RCC 7860 (cell line): ENCODE results near the gene DKK3.

ENCODE experiments used
- DNase-seq: peaks from one replicate; pipeline ENCODE4 v3.0.0-alpha.2; 2015; ENCODE audit warnings: low spot score
- FAIRE-seq: peaks from 2 replicates; lab custom pipeline; 2012; peaks lifted over from hg19 to GRCh38; lab: Jason Lieb, UNC

Gene DKK3

DNA sequence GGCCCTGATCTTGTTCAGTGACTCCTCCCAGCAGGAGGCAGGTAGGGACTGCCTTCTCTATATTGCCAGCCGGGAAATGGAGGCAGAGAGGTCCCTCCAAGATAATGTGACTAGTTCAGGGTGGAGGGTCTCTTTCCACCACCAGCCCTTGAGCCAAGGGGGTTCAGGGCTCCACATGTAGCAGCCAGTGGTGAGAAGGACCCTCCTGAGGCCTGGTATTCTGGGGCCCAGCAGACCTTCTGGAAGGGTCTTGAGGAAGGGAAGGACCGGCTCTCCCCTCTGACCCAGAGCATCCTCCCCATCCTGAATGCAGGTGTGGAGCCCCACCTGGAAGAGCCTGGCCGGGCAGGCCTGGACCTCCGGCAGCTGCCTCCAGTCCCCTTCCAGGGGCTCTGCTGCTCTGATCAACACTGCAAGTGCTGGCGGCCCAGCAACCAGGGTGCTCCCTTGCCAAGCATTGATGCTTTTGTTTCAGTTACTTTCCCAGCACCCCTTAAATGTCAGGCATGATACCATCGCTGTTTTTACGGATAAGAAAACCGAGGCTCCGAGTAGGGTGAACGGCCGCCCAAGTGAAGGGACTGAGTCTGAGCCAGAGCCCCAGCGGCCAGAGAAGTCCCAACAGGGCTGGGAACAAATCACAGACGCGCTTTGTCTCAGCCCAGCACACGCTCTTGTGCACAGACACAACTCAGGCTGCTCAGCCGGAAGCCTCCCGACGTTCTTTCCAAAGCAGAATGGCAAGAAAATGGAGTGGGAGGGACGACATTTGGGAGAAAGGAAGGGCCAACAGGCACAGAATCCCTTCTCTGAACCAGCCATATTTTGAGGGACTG lies 38.8 kb downstream of the DKK3 start:
- FAIRE-seq (no peak), DNase-seq (no peak)

DNA sequence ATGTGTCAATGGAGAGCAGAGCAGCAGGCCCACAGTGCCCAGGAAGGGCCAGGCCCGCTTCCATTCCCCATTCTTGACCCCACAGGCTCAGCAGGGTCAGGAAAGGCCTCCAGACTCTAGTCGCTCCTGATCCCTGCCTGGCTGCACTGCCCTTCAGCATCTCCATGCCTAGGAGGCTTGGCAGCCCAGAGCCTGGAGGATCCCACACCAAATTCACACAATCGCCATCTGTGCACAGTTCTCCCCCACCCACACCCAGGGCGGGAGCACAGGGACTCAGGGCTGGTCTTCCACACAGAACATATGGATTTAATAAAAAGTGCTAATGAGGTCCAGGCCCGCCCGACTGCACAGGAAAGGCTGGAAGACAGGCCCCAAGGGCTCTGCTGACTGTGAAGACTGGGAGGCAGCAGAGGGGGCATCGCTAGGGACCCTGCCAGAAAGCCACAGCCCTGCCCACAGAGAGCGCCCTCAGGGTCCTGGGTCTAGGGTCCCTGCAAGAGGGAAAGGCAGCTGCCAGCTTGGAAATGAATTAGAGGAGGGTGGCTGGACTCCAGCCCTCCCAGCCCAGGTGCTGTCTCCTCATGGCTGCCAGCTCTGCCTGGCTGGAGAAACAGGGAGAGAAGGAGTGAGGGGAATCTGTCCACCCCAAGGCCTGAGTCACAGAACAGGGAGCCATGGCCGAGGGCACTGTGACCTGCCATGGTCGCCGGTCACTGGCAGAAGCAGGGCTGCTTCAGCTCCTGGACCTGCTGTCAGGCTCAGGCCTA lies 39.7 kb downstream of the DKK3 start:
- FAIRE-seq (no peak), DNase-seq (no peak)

DNA sequence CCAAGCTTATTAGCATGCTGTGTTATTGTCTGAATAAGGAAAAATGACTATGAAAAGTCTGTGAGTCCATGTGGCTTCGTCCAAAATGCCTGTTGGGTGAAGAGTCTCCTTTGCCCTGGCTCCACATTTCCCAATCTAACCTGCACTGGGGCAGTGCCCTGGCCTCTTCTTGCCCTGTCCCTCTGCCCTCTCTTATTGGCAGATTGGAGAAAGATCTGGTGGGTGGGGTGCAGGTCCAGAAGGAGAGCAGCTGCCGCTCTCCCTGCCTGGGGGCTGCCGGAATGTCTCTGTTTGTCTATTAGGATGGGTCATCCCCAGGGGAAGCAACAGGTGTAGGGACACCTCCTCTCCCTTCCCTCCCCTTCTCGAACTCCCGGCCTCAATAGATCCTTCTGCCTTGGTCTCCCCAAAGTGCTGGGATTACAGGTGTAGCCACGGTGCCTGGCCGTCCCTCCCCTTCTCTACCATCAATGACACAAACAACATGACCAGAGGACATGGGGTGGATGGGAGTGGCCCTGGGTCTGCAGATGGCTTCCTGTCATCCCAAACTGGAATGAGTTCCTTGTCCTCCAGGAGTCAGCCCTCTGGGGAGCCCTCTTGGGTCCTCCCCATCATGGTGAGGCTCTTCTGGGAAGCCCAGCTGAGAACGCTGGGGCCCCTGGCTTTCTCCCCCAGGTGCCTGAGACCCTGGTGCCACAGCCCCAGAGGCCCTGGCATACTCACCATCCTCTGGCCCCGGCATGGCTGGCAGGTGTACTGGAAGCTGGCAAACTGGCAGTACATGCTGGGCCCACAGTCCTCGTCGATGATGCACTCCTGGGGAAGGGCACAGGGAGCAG lies 40.5 kb downstream of the DKK3 start:
- no peak for FAIRE-seq
- no peak for DNase-seq

DNA sequence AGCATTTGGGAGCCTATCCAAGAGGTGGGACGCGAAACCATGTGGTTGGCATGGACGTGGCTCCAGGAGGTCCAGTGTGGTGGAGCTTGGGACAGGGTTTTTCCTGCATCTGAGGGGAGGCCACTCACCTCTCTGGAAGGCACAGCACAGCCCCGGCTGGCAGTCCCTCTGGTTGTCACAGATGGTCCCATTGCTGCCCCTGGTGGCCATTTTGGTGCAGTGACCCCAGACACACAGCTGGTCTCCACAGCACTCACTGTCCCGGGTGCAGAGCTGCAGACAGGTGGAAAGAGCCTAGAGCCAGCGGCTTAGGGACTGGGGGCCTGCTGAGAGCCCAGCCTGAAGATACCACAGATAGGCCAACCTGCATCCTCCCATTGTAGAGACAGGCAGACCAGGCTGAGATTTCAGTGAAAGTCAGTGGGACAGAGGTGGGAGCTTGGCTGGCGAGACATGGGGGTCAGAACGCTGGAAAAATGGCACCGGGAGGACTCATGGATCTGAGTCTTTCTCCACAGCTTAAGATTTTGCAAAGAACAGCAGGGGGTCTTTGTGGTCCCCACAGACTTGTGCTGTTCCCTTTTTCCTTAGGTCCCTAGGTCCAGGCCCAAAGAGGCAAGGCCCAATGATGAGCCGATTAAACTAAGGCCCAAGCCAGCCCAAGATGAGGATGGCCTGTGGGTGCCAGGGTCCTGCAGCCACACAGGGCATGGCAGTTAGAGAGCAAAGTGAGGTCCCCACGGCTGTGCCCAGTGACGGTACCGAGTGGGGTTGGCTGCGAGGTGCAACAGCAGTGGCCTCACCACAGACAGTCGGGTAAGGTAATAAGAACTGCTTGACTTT lies 41.4 kb downstream of the DKK3 start:
- DNase-seq = peak; percentile 42
- FAIRE-seq = no peak

DNA sequence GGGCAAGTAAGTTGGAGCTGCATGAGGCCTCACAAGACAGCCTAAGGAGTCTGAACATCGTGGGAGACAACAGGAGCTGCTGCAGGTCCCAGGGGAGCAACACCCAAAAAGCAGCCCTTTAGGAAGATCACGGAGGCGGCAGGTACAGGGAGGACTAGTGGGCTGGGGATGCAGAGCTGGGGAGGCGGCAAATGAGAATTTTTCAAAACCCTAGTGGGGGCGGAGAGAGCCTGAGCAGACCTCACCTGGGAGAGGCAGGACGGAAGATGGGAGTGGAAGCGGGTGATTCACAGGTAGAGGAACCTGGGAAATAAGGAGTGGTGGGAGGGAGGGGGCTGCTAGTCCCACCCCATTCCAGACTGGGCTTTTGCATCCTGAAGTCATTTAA lies 42.1 kb downstream of the DKK3 start:
- DNase-seq = no peak
- FAIRE-seq = no peak

DNA sequence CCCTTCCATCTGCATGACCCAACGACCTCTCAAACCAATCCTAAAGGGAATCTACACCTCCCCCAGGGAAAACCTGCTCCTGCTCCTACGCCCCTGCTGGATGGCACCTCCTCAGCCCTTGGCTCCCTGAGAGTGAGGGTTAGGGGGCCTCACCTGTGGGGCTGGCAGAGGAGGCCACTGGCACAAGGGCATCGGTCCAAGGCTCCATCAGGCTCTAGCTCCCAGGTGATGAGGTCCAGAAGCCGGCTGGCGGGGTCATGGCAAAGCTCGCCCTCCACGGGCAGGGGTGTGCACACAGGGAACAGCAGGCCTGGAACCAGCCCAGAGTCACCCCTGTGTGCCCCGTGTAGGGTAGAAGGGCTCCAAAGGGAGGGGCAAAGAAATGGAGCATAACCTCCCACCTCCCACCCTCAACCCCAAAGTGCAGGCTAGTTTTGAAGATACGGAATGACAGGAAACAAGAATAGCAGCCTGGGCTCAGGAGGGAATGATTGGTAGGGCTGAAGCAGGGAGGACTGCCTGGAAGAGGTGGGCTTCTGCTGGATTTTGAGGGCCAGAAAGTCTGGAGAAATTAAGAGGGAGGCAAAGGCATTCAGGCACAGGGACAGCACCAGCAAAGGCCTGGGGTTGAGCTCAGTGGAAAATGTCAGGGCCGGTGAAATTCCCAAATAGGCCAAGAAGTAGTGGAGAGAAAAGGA lies 42.6 kb downstream of the DKK3 start:
- DNase-seq (no peak), FAIRE-seq (no peak)

DNA sequence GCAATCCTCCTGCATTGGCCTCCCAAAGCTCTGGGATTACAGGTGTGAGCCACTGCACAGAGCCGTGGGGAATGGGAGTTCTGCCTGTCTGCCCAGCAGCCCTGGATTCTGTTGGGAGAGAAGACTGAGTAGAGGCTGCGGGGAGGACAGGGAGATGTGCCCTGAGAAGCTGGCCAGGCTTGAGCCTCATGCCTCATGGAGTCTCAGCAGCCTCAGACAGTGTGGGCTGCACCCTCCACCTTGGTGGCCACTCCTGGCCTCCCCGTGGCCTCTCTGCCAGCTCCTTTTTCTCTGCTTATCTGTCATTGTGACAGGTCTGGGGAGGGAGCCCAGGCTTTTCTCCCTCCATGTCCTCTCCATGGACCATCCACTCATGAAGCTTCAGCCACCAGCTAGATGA lies 43.2 kb downstream of the DKK3 start:
- FAIRE-seq (no peak), DNase-seq (no peak)

DNA sequence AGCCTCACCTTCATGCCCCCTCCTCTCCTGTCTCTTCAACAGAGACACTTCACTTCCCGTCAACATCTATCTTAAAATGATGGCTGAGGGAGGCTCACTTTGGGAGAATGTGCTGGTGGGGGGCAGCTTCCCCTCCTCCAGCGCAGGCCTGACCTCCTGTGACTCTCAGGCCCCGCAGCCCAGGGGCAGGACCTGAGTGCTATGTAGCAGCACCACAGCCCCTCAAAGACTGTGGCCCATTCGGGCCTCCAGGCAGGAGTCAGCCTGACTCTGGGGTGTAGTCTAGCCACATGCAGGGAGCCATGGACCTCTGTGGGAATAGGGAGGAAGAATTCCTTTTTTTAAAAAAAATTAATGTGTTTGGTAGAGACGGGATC lies 43.7 kb downstream of the DKK3 start:
- no peak for DNase-seq
- FAIRE-seq = no peak

DNA sequence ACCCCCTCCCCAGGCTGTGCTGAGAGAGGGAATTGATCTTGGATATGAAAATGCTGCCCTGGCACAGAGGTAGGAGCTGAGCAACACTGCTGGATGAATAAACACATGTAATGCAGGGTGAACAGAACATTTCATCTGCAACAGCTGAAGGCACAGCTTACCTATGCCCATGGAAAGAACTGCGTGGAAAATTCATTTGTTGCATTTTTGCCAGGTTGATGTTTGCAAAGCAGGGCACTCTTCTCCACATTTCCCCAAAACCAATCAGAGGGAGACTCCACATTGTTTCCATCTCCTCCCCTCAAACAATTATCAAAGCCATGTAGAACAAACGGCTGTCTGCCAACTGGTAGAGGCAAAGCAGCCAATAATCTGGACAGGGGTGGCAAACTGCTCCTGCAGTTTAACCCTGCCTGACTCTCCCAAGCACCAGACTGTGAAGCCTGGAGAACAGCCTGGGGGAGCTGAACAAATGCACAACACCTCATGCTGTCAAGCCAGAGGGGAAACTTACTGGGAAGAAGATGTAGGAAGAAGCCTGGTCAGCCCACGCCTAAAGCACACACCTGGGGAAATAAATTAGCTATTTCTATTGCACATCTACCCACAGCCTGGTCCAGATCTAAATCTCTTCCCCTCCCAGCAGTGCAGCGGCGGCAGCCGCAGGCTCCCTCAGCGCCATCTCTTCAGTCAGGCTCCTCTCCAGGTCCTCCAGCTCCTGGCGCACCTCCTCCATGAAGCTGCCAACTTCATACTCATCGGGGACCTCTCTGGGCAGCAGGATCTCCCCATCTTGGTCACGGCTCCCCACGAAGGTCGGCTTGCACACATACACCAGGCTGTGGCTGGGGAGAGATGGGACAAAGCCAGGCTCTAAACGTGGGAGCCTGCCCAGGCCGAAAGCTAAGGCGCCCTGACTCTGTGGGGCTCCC lies 44.3 kb downstream of the DKK3 start:
- DNase-seq = no peak
- FAIRE-seq = no peak

DNA sequence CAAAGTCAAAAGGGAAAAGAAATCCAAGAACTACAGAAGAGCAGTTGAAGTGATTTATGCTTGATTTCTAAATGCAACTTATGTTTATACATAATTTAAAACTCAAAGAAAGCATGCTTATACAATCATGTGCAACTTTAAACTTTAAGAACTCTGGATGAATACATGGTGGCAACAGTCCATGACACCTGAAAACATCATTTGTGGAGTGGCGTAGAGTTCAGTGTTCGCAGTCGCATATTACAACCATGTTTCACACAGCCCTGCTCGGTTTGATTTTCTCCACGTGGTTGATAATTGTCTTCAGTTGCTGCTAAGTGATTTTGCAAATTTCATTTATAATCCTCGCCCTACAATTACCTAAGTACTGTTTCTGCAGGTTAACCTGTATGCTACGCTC lies 45.4 kb downstream of the DKK3 start:
- FAIRE-seq (no peak), DNase-seq (no peak)

DNA sequence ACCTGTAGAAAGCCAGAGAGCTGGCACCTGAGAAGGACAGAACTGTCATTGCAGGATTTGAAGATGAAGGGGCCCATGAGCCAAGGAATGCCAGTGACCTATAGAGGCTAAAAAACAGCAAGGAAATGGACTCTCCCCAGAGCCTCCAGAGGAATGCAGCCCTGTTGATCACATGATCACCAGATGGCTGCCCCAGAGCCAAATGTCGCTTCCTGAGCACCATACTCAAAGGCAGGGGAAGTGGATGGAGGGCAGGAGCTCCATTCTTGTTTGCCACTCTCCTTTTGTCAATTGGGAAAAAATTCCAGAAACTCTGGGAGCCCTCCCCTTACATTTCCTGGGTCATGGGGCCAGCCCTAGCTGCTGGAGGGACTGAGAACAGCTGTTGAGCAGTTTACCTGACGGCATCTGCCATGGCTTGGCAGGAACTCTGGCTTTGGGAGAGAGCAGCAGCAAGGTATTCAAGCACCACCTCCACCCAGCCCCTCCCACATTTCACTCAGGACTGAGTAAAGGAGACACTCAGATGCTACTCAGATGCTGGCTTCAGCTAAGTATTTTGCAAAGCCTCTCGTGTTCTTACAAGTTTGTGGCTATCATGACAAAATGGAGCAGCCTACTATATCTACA lies 46.9 kb downstream of the DKK3 start:
- DNase-seq (no peak), FAIRE-seq (no peak)

DNA sequence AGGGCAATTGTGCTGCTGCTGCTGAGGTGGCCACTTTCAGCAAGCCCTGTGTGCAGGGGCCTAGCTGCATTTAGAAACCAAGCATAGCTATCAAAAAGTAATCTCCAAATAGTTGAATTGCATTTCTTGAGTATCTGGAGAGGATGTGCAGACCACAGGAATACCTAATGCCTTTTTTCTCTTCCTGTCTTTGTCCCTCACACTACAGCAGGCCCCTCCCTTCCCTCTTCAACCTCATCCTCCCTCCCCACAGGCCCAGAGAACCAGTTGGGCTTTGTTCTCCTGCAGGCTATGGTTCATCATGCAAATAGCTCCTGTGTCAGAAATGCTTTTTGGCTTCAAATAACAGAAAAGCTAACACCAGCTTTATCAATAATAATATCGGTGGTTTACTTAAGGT lies 47.7 kb downstream of the DKK3 start:
- DNase-seq (no peak), FAIRE-seq (no peak)

DNA sequence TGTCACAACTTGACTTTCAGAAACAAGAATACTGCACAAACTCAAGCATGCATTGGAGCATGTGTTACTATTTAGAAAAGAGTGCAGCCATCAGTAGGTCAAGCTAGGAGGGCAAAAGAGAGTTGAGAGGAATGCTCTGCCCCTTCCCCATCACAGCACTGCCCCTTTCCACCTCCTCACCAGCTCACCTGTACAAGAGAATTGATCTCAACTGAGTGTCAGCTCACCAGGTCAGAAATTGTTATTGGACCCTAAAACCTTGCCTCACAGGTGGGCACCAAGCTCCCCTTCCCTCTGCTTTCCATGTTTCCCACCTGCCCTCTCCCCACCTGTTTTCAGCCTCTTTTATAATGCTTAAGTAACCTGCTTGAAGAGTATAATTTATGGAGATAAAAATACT lies 48.8 kb downstream of the DKK3 start:
- FAIRE-seq (no peak), DNase-seq (no peak)

DNA sequence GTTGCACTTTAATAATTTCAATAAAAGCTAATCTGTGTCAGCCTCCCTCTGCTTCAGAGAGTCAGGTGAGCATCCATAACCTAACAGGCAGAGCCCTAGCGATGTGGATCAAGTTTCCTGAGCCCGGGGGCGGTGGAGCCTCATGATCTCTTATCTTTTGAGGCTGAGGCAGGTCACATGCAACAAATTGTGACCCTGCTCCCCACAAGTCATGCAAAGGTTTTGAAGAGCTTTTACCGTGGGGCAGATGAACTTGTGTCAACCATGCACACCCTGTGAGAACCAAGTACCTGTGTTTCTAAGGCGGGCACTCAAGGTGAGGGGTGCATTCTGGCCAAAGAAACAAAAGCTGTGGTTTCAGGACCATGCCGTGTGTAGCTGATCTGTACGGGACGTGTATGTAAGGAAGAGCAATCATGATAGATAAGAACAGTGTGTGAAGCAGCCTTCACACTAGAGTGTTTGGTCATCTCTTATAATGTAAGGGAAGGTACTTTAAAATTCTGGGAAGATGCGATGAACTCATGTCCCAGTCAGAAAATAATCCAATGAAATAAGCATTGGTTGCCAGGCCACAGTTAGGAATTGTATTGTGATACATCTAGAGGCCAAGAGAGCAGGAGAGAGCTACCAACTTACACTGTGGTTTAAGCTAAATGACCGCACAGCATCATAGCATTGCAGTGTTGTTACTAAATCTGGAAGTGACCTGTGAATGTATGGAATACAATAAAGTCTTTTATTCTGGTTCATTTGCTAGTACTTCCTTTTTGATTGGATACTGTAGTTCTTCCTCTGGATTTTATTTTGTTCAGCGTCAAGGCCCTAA lies 49.8 kb downstream of the DKK3 start:
- DNase-seq (no peak), FAIRE-seq (no peak)

DNA sequence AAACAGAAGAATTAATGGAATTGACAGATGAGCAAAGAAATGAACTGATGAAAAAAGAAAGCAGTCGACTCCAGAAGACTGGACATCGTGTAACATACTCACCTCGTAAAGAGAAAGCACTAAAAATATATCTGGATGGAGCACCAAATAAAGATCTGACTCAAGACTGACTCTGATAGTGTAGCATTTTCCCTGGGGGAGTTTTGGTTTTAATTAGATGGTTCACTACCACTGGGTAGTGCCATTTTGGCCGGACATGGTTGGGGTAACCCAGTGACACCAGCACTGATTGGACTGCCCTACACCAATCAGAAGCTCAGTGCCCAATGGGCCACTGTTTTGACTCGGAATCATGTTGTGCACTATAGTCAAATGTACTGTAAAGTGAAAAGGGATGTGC lies 52.4 kb downstream of the DKK3 start:
- no peak for FAIRE-seq
- no peak for DNase-seq

DNA sequence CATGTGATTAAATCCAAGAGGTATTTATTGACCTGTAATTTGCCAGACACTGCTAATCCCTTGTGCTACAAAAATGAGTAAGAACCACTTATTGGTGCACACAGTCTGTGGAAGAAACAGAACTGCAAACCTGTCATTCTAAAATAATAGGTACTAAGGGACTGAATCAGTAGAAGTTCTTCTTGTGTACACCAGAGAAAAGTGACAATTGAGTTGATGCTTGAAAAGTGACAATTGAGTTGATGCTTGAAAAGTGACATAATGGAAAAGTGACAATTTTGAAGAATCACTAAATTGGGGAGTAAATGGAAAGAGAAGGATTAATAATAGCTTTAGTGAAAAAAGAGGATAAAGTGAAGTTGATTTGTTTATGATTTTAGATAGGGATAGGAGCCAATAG lies 56.4 kb downstream of the DKK3 start:
- no peak for FAIRE-seq

DNA sequence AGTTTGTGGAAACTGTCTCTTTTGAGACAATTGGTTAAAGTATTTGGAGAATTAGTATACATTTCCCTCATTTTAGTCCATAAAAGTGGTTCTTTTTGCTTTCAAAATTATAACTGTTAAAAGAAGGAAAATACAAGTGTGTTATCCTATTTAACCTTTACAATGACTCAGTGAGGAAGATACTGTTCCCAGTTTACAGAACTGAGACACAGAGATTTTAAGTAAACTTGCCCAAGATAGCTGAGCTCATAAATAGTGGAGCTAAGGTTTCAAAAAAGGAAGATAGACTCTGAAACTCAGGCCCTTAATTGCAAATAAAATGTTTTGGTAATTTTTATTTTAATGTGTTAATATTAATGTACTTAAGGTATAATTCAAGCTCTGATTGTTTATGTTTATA lies 58.9 kb downstream of the DKK3 start:
- DNase-seq = no peak
- FAIRE-seq = no peak

More for the DNA sequence above, 56.4 kb downstream of the DKK3 start:
- DNase-seq = no peak
